Endometrium (tissue), 2 donors: ENCODE measurements around the gene TREX2.

Experiments
- FAIRE-seq: peaks from 2 replicates; lab custom pipeline; 2012; peaks lifted over from hg19 to GRCh38; lab: Jason Lieb, UNC
- donor health status: control.
- donor health status: control.

The TREX2 gene

DNA sequence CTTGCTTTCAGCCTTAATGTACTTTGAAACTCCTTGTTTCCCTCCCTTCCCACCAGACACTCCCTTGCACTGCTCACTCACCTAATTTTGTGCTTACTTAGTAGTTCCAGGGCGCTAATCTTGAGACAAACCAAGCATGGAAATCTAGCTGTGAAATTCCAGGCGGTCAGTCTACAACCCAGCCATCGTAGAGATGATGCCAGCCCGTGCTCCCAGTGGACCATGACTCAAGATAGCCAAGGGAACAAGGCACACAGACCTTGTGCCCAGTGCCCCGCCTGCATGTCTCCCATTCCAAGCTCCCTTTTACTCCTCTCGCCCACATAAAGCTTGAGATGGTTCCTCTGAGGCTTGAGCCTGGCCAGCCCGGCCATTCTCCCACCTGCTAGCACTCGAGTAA lies 11.1 kb downstream of the TREX2 start:
- no peak for FAIRE-seq

DNA sequence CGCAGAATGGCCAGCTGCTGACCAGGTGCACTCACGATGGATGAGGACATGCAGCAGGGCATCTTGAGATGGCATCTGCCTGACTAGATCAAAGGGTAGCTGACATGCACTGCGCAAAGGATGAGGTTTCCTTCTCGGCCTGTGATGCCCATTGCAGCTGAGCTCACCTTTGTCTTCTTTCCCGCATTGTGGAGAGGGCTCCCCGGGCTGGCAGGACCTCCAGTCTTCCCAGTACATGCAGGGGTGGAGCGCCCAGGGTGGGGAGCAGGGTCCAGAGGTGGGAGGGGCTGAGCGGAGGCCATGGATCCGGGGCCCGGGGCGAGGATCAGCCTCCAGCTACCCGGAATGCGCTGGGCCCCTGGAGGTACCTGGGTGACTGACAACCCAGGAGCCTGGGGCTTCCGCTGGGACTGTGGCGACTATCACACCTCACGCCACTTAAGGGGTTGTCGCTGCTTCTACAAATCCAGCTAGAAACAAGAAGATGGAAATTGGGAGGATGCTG lies 12.0 kb downstream of the TREX2 start:
- FAIRE-seq = no peak

DNA sequence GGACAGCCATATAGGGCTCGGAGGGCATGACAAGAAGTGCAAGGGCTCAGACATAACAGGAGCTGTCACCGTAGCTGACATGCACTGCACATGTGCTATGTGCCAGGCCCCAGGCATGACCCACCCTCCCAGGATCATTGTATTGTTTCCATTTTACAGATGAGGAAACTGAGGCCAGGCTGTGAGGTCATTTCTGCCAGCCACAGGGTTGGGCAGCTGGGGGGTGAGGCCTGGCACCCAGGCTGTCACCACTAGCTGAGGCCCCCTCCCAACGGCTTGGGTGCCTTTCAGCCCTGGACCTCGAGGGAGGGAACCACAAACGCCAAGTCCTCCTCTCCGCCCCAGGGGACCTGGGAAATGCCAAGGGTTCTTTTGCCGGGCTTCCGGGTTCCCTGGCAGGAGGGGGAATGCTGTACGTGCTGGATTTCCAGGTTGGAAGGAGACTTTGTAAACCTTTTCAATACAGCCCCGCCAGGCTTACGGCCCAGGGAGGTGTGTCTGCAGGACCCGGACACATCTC lies 12.6 kb downstream of the TREX2 start:
- FAIRE-seq = no peak

DNA sequence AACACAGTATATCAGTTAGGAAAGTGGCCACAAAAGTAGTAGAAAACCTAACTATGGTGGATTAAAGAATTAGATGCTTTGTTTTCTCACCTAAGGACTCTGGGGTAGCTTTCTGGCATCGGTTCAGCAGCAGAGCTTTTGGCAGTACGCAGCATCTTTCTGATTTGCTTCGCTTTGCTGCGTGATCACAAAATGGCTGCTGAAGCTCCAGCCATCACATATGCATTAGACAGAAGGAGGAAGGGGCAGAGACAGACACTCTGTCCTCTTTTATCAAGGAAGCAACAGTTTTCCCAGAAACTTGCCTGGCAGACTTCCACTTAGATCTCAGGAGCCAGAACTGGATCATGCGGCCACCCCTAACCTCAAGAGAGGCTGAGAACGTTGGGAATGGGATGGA lies 15.1 kb downstream of the TREX2 start:
- no peak for FAIRE-seq

DNA sequence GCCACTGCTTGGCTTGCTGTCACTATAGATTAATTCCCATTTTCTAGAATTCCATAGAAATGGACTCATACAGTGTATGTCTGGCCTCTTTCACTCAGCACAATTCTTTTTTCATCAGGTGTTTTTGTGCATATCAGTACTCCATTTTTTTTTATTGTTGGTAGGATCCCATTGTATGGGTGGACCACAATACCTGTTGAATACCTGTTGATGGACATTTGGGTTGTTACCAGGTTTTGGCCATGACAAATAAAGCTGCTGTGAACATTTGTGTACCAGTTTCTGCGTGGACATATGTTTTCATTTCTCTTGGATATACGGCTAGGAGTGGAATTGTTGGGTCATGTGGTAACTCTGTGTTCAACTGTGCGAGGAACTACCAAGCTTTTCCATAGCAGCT lies 19.7 kb downstream of the TREX2 start:
- FAIRE-seq = no peak

DNA sequence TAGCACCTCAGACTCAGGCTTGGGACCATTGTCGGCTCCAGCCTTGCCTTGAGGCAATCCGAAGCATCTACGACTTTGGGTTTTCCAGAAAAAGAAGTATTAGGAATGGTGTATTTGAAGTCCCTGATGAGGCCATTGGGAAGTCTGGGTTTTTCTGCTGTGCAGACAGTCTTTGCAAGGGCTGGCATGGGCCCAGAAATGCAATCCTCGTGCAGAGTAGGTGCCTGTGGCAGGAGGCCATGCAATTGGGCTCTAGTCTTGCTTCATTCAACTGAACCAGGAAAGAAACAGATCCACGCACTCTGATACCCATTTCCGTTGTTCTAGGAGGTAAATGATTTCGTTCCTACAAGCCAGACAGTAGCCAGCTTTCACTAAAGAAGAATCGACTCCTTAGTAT lies 22.2 kb downstream of the TREX2 start:
- no peak for FAIRE-seq

DNA sequence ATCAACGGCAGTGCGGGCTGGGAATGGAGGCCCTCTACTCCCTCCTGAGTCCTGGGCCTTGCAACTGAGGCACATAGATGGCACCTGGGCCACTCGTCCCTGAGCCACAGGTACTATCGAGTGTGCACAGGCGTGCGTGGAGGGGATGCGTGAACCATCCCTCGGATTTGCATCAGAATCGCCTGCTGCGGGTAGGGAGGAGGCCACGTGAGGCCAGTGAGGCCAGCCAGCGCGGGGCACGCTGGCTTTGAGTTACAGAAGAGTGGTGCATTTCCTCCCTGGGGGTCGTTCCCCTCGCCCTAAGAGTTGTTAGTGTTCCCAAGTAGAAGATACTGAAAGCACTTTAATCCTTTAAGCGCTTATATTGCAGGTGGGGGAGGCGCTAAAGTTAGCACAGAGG lies 24.0 kb downstream of the TREX2 start:
- FAIRE-seq = no peak

DNA sequence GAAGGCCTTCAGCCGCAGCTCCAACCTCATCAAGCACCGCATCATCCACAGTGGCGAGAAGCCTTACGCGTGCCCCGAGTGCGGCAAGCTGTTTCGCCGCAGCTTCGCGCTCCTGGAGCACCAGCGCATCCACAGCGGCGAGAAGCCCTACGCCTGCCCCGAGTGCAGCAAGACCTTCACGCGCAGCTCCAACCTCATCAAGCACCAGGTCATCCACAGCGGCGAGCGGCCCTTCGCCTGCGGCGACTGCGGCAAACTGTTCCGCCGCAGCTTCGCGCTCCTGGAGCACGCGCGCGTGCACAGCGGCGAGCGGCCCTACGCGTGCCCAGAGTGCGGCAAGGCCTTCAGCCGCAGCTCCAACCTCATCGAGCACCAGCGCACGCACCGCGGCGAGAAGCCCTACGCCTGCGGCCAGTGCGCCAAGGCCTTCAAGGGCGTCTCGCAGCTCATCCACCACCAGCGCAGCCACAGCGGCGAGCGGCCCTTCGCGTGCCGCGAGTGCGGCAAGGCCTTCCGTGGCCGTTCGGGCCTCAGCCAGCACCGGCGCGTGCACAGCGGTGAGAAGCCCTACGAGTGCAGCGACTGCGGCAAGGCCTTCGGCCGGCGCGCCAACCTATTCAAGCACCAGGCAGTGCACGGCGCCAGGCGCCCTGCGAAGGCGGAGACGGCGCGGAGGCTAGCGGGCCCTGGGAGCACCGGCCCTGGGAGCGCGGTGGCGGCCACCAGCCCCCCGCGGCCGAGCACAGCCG lies 24.8 kb downstream of the TREX2 start:
- no peak for FAIRE-seq

DNA sequence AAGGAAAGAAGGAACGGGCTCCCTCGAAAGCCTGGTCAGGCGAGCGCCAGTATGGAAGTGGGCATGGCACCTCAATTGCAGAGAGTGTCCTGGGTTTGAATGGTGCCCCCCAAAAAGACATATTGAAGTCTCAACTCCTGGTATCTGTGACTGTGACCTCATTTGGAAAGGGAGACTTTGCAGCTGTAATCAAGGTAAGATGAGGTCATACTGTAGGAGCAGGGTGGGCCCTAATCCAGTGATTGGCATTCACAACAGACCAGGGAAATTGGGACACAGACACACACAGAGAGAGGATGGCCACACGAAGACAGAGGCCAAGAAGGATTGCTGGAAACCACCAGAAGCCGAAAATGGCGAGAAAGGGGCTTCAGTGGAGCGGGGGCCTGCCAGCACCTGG lies 28.2 kb downstream of the TREX2 start:
- no peak for FAIRE-seq

DNA sequence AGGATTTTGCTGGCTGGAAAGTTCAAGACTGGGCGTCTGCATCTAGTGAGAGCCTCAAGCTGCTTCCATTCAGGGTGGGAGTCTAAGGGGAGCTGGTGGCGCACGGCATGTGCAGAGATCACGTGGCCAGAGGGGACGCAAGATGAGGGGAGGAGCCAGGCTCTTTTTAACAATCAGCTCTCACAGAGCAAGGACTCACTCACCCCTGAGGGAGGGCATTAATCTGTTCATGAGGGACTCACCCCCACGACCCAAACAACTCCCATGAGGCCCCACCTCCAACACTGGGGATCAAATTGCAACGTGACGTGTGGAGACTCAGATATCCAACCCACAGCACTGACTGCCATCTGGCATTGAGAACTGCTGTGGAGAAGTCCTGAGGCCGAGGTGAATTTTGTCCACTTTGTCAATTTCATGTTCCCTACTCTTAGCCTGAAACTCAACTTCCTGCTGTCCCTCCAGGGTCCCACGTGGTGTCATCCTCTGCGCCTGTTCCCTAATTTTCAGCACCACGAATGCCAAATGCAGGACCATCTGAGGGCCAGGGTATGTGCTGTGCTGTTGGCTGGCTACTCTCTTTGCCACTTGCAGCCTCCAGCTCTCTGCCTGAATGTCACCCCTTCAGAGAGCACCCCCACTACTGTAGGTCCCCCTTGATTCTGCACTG lies 28.9 kb downstream of the TREX2 start:
- no peak for FAIRE-seq

DNA sequence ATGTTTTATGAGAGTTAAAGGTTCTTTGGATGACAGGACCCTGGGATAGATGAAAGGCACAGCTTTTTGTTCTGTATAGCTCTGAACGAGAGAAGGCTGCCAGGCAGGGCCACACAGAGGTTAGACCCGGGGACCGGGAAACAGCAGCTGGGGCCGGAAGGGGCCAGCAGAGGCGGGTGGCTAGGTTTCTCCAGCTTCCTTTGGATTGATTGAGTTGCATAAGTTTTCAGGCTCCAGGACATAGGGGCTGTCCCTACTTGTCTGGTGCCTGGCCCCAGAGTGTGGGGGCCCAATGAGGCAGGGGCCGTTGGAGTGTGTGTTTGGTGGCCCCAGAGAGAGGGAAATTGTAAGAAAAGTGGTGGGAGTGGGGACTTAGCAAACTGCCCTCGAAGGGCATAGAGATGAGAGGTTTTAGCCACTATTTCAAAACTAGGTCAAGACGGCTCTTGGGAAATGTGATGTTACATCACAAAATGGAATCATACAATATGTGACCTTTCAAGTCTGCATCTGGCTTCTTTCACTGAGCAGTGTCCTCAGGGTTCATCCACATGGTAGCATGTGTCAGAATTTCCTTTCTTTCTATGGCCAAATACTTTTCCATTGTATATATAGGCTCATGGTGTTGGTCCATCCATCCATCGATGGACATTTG lies 30.9 kb downstream of the TREX2 start:
- FAIRE-seq = no peak

DNA sequence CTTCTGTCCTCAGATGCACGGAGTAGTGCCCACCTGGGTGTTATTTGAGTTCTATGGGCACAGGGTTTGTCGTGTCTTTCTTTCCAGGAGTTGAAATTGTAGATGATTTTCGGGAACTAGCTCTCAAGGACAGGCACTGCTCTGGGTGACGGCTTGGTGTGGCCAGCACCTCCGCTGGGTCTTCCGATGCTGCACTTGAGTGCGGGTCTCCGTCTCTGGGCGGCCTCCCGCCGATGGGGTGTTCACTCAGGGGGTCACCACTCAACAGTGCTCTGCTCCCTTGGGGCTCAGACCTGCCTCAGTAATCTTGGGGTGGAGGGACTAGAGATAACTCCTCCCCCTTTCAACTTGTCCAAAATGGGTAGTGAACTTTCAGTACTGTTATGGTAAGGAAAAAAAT lies 32.1 kb downstream of the TREX2 start:
- FAIRE-seq = no peak

DNA sequence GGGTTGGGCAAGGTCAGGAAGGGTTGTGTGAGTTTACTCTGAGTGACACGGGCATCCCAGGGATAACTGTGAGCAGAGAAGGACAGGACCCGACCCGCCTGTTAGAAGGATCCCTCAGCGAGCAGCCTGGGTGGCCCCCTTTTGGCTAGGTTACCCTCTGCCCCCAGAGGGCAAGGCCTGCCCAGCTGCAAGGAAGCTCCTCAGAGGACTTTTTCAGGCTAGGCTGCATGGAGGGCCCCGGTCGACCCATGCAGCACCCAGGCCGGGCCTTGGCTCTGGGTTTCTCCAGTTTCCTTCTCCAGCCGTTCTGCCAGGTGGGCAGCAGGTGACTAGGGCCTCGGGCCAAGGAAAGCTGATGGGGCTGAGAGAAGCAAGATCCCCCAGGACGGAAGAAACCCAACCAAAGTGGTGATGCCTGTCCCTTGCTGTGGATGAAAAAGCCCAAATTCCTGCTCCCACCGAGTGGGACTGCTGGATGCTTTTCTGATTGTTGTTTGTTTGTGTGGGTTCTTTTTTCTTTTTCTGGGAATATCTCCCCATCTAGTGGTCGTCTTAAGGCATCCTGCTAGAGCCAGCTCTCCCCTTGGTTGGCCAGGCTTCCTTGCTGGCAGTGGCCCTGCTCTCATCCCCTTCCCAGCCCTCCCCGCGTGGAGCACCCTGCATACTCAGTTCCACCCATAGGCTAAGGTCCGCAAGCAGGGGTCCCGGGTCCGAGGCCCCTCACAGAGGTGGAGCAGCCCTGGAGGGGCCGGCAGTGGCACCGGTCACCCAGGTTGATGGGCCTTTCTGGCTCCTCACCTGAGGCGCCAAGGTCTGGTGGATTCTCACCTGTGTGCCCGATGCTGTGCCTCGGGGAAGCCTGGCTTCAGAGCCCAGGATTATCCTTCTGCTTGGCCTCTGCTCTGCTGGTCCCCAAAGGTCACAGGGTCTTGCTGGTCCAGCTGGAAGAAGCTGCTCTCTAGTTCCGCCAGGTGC lies 32.8 kb downstream of the TREX2 start:
- FAIRE-seq = no peak

DNA sequence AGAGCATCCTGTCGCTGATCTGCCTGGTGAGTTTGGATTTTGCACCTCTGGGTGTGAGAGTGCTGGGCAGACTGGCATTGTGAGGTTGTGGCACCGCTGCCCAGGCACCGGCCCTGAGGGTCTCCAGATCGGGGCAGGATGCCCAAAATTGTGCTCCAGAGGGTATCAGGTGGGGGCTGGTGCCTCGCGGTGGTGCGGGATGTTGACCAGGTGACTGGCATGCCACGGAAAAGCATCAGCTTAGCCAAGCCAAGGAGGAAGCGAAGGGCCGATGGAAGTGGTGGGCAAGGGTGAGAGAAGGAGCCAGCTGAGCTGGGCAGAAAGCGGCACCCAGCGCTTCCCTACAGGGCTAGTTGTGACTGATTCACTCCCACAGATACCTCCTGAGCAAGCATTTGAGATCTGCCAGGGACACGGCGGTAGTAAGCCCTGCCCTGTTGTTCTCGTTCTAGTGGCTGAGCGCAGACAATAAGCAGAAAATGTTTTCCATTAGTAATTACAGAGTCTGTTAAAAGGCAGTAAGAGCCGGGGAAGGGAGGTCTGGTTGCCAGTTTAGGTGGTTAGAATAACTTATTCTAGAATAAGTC lies 33.8 kb downstream of the TREX2 start:
- no peak for FAIRE-seq

DNA sequence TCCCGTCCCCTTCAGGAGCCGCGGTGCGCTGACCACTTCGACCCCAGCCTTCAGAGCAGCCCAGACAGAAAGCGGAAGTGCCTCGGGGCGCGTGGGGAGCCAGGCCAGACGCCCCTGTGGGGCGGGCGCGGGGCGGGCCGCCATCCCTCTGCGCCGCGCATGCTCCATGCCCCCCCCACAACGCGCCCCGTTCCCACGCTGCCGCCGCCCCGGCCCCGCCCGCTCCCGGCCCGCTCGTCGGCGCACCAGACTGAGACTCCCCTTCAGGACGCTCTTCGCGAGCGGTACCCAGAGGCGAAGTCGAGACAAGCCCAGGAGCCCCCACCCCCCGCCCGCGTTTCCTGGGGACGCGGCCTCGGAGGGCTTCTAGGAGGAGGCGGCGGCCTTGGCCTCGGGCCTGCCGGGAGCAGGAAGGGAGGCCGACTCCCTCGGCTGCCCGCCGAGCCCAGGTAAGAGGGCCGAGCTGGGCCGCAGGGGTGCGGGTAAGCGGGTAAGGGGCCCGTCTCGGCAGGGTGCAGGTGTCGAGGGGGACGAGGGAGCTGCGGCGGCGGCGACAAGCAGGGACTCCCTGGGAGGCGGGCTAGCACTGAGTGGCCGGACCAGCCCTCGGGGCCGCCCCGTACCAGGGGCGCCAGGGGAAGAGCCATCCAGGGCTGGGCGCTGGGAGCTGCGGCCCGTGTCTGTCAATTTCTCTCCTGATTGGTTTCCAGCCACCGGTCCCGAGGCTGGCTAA lies 34.4 kb downstream of the TREX2 start, which contains the start of gene ZFP92:
Gene ZFP92, plus strand, starts transcription at position 218 of the 733 bp plus-strand sequence. CDS start 6,851 bp downstream, outside the sequence.
- FAIRE-seq = no peak

DNA sequence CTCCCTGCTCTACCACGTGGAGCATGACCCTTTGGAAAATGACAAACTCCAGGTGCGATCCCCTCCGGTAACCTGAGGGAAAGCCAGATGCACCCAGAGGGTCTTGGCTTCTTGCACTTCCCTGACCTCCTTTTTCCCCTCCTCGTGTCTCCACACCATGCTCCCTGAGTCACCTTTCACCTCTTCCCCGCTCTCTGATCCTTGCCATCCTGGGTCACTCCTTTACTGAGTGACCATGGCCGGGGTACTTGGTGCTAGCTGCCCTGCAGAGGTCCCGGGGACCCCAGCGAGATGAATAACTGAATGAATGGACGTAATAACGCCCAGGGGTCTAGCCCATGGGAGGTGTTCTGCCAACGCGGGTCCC lies 35.0 kb downstream of the TREX2 start:
- no peak for FAIRE-seq

DNA sequence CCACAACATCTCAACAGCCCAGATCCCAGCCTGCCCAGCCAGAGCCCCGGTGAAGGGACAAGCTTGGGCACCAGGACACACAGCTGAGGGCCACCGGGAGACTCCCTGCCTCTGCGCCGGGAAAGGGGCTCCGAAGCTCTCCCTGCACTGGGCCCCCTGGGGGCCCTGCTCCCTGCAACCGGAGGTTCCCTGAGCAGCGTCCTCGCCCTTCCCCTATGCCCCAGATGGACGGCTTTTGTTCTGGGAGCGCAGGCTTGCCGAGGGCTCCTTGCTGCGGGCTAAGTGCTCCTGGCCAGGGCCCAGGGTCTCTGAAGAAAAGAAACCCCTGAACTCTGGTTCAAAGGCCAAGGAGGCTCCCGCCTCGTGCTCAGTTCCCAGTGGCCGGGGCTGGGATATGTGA lies 35.5 kb downstream of the TREX2 start:
- no peak for FAIRE-seq

DNA sequence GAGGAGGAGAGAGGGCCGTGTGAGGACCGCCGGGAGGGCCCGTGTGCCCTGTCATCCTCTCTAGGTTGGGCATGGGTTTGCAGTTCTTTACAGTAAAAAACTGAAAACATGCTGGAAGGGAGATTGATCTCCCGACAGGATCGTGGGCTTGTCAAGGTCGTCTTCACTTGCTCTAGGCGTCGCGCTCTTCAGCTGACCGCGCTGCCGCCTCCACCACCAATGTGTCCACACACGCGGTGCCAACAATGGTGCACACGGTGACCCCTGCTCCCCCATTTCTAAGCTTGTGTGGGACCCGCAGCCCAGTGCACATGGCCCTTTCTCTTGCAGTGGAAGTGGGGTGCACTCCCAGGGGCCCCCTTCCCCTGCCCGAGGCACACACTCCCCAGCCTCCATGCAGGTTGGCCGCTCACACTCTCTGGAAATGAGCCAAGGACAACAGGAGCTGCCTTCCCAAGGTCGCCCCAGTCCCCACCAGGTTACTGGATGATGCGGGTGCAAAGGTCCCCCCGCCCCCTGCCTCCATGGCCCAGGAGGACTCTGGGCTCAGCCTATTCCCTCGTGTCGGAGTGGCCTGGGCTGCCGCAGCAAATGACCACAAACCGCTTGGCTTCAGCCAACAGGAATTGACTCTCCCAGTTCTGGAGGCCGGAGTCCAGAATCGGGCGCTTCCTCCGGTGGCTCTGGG lies 36.3 kb downstream of the TREX2 start:
- no peak for FAIRE-seq

DNA sequence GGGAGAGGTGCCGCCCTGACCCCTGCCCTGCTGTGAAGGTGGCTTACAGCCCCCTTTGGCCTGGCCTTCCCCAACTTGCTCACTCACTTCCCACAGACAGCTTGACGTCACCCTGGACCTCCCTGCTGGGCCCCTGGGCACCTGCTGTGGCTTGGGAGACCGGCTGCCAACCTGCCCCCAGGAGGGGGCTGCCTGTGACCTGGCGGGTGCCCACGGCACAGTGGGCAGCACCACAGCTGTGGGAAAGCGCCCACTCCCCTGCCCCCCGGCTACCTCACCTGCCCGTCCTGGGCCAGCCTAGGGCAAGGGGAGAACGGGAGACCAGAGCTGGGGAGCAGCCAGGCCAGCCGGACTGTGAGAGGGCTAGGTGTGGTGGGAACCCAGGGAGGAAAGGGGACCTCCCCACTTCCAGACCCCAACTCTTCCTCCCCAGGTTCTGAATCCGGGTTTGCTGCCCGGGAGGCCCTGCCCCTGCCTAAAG lies 36.9 kb downstream of the TREX2 start:
- FAIRE-seq = no peak

DNA sequence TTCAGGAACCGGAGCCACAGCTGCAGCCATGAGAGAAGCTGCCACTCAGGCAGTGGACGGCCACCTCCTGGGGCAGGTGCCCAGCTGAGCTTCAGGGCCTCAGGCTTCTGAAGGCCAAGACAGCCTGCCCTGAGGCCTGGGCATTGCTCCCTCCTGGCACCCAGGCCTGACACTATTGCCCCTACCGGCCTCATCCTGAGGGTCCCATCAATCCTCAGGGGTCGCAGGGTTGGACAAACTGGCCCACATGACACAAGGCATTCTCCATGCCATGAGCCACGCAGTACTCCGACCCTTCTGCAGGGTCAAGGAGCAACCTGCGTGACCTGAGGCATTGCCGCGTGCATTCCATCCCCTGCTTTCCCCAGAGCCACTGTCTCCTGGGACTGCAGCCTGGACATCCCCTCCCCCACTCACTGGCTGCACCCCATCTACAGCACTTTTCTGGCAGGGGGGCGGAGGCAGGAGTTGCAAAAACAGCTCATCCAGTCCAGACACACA lies 37.6 kb downstream of the TREX2 start:
- no peak for FAIRE-seq
